HG03558 (cell line): ENCODE results near the gene GOLGA6L4.
"Not testable (repeated sequence)": the region's sequence is repeated elsewhere in the genome, so short reads cannot be mapped to it uniquely, and the experiment has no call there.

Source experiments
- ATAC-seq: cut with Tn5 transposase; IDR thresholded peaks from one replicate; pipeline ENCODE4 v1.9.1; 2021; ENCODE audit warnings: moderate number of reproducible peaks; ENCODE audit not compliant: unreplicated experiment; ENCODE audit errors: extremely low read depth

The GOLGA6L4 gene, protein sequence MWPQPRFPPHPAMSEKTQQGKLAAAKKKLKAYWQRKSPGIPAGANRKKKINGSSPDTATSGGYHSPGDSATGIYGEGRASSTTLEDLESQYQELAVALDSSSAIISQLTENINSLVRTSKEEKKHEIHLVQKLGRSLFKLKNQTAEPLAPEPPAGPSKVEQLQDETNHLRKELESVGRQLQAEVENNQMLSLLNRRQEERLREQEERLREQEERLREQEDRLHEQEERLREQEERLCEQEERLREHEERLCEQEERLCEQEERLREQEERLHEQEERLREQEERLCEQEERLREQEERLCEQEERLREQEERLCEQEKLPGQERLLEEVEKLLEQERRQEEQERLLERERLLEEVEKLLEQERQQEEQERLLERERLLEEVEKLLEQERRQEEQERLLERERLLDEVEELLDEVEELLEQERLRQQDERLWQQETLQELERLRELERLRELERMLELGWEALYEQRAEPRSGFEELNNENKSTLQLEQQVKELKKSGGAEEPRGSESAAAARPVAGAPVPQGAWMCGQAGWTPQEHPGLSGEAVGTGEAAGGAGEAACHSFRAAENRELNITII

DNA sequence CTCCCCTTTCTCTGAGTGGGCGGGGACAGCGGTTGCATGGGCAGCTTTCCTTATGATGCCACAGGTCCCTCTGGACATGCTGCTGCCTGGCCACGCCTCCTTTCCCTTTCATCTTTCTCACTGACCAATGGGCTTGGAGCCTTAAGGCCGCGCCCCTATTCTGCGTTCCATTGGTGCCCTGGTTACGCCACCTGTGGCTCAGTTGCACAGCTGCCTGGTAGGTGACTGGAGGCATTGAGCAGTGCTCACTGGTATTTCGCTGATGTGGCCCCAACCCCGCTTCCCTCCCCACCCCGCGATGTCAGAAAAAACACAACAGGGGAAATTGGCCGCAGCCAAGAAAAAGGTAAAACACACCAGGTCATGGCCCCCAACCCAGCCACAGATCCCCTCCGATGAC lies at the start of gene GOLGA6L4:
GOLGA6L4 (plus strand) TSS at position 201 of the 400 bp plus-strand sequence; CDS start at position 263, 62 bp downstream.
- not testable (repeated sequence) for ATAC-seq

DNA sequence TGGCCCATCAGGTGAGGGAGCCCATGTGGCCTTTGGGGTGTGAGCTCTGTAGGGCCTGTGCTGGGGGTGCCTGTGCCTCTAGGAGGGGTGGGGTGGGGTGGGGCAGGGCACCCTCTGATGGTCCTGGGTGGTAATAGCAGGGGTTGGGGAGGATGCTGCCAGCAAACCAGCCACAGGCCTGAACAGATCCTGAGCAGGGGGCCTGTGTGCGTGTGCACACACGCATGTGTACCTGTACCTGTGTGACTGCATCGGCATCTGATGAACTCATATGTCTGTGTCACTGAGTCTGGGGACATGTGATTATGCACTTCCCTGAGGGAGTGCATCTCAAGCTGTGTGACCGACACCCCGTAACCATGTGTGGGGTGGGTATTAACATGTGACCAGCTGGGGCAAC lies 42.6 kb upstream of the GOLGA6L4 start:
- ATAC-seq, result not testable (repeated sequence)

DNA sequence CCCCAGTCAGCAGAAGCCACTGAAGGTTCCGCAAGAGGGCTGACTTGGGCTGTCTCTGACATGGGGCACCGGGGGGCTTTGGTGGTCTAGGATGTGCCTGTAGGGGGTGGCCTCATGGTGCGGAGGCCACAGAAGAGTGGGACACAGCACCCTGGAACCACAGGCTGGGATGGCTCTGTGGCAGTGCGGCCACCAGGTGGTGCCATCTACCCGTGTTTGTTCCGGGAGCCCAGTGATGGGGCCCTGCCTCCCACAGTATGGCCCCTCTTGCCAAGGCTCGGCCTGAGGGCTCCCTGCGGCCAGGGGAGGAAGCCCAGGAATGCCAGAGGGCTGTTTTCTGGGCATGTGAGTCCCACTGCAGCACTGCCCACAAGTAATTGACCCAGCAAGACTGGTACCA lies 40.0 kb upstream of the GOLGA6L4 start:
- not testable (repeated sequence) for ATAC-seq

DNA sequence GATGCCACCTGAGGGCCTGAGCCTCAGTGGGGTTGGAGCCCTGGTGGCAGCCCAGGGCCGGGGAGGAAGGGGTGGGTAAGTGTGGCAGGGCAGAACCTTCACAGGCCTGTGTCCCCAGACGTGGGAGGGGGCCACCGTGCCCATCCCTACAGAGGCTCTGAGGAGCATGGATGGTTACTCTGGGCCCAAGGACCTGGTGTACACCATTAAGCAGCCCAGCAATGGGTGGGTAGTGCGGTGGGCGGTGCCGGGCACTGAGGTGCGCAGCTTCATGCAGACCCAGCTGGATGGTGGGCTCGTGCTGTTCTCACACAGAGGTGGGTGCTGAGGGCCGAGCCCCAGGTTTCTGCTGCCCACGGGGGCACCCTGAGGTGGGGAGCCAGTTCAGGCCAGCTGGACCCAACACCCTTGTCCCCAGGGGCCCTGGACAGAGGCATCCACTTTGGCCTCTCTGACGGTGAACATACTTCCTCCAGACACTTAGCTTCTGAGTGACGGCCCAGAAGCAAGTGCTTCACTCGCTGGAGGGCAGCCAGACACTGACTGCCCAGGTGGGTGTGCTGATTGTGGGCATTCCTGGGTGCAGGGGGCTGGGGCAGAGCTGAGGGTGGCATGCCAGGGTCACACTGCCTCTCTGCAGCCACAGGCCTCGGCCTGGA lies 38.9 kb upstream of the GOLGA6L4 start:
- not testable (repeated sequence) for ATAC-seq

DNA sequence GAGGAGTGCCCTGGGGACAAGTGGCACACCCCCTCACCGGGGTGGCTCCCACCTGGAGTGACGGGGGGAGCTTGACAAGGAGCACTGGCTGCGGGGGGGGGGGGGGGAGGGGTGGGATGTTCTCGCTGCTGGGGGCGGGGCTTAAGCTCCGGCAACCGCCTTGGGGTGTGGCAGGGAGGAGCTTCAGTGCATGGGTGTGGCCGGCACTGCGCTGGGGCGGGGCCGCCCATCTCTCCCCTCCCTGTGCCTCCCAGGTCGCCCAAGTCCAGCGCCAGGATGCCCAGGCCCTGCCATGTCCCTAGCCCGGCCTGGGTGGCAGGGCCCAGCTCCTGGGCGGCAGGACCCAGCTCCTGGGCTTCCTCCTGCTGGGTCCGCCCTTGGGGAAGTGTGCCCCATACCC lies 35.7 kb upstream of the GOLGA6L4 start:
- not testable (repeated sequence) for ATAC-seq

DNA sequence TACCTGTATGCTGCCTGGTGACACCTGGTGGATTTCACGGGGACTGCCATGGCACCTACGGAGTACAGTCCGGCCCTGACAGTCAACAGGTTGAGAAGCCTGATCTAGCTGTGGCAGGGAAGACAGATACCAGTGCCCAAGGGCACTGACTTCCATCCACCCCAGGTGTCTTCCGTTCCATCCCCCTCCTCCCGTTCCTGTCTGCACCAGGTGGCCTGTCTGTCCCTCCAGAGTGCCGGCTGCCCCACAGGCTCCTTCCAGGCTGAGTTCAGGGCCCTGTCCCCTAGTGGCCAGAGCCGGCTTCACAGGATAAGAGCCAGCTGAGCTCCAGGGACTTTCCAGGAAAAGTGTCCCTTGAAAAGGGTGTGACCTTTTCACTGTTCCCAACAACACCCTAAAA lies 10.9 kb downstream of the GOLGA6L4 start:
- ATAC-seq, result not testable (repeated sequence)
